HG02763 (cell line): ENCODE measurements around the gene C10orf62.
"Not testable (repeated sequence)": the region's sequence is repeated elsewhere in the genome, so short reads cannot be mapped to it uniquely, and the experiment has no call there.

ENCODE experiments used
- ATAC-seq: cut with Tn5 transposase; IDR thresholded peaks from one replicate; pipeline ENCODE4 v1.9.1; 2021; ENCODE audit warnings: mild to moderate bottlenecking, moderate library complexity; ENCODE audit not compliant: unreplicated experiment

Gene C10orf62

GRCh38 chr10:97627731-97628130, 38.2 kb downstream of the C10orf62 start:
- ATAC-seq = no peak

GRCh38 chr10:97628228-97628627, 38.7 kb downstream of the C10orf62 start:
- ATAC-seq = no peak

- no peak for ATAC-seq
Observed at GRCh38 chr10:97629289-97629688, 39.8 kb downstream of the C10orf62 start.

- no peak for ATAC-seq
Observed at GRCh38 chr10:97631098-97631497, 41.6 kb downstream of the C10orf62 start.

- ATAC-seq = peak; percentile 98
Observed at GRCh38 chr10:97632949-97633884, 43.7 kb downstream of the C10orf62 start, which contains the start of gene MORN4. TSS of gene MORN4 (minus strand) at chr10:97633500. CDS start at chr10:97619653, 13,847 bp downstream.

- no peak for ATAC-seq
Observed at GRCh38 chr10:97633921-97634320, 44.4 kb downstream of the C10orf62 start.

GRCh38 chr10:97635577-97635976, 46.1 kb downstream of the C10orf62 start:
- ATAC-seq = no peak

- not testable (repeated sequence) for ATAC-seq
Observed at GRCh38 chr10:97639090-97639489, 49.6 kb downstream of the C10orf62 start.

GRCh38 chr10:97640174-97640867, 50.8 kb downstream of the C10orf62 start, which contains the start of gene PI4K2A:
TSS of gene PI4K2A (plus strand) at chr10:97640671. CDS start at chr10:97640743, 72 bp downstream.
- peak; percentile 98 for ATAC-seq
